A673 (cell line): ENCODE data around the gene TMEM92.

ENCODE experiments used
- CTCF ChIP-seq: fragments of 300-800, 200-600 bp; sonication (generic); conservative IDR thresholded peaks from 2 replicates; pipeline ENCODE4 v1.5.1; 2017; ENCODE audit warnings: low read depth, mild to moderate bottlenecking, antibody characterized with exemption, low read length, moderate library complexity, mixed read lengths
- EZH2 ChIP-seq: fragments of 200-600 bp; sonication (generic); IDR thresholded peaks from 2 replicates; pipeline ENCODE4 v1.6.1; 2017; ENCODE audit warnings: borderline replicate concordance, low read depth, mild to moderate bottlenecking, mixed read lengths, antibody characterized with exemption, low read length; ENCODE audit not compliant: poor library complexity, severe bottlenecking

- TF ChIP-seq CTCF: peak; percentile 93
- no peak for TF ChIP-seq EZH2
These were observed 23.2 kb downstream of the TMEM92 start for GRCh38 chr17:50297407-50297865.
